Stomach (tissue), 4 donors: ENCODE data around the gene LCE5A.

ENCODE experiments used
- CTCF ChIP-seq, 7 experiments: fragments of 450-650 bp in 4 of 7; fragments of 200-600 bp in 3 of 7; sonication (generic) in 3 of 7; IDR thresholded peaks; one replicate each; pipeline ENCODE4 v1.5.1; 2016 to 2019; ENCODE audit warnings: antibody characterized with exemption in 7 of 7, control low read depth in 2 of 7, mild to moderate bottlenecking in 1 of 7
- EP300 ChIP-seq: sonication (generic); formaldehyde crosslinking; IDR thresholded peaks from one replicate; pipeline ENCODE4 v1.6.1; 2017; ENCODE audit warnings: antibody characterized with exemption
- POLR2AphosphoS5 ChIP-seq, 3 donors: sonication (generic); formaldehyde crosslinking; IDR thresholded peaks; one replicate each; pipeline ENCODE4 v1.6.1; 2016; ENCODE audit warnings: antibody characterized with exemption in 3 of 3

GRCh38 chr1:152515434-152515783 is 4.8 kb downstream of the LCE5A start:
- TF ChIP-seq POLR2AphosphoS5 (IDR thresholded peaks at IDR 0.05): no peak
- TF ChIP-seq CTCF (IDR thresholded peaks at IDR 0.05): no peak
- no peak for TF ChIP-seq EP300
